ENCODE data around the gene TMEM40. TPM values are rescaled to one million over a fixed set of nuclear protein-coding genes. Genes with fewer than 3 reads are reported as not detected.
"Not testable (repeated sequence)": the region's sequence is repeated elsewhere in the genome, so short reads cannot be mapped to it uniquely, and the experiment has no call there.

Gene TMEM40
- total and polyA plus RNA-seq, 7 donors, result 0.30 to 4.4 (median 0.59) TPM

DNA sequence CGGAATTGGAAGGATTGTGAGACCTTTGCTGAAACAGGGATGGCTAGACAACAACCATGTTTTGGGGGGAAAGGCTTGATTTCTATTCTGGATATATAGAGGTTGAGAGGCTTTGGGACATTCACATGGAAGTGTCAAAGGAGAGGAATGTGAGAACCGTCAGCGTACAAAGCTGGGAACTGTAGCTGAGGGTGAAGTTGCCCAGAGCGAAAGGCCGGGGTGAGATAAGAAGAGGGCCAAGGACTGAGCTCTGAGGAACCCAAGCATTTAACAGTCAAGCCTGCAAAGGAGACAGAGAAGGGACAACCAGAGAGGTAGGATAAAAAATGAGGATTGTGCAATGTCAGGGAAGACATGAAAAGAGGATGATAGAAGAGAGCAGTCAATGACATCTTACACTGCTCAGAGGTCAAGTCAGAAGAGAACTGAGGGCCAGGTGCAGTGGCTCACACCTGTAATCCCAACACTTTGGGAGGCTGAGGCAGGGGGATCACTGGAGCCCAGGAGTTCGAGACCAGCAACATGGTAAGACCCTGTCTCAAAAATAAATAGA, 53.6 kb downstream of the TMEM40 start:
- H3K9me3 ChIP-seq, result no peaks in the 10 kb centered on the region
- no peaks in the 10 kb centered on the region for H3K36me3 ChIP-seq (ENCODE audit: insufficient read depth in 1 of 2, low read depth in 1 of 2)
- ATAC-seq, result no peak
- no peak overlapping the region for H3K4me3 ChIP-seq
- peaks cover 11% of the 10 kb centered on the region for H3K4me1 ChIP-seq
- intact Hi-C loops (cut with DNase I), result loop anchor here in 1 of 2 donors (5.0 kb wide), 1 partner anchor 187 kb away; no protein-coding TSS in a partner anchor
- H3K27ac ChIP-seq, result peak overlapping the region; percentile 21
- no peak for DNase-seq
- TF ChIP-seq, protein P1, sequence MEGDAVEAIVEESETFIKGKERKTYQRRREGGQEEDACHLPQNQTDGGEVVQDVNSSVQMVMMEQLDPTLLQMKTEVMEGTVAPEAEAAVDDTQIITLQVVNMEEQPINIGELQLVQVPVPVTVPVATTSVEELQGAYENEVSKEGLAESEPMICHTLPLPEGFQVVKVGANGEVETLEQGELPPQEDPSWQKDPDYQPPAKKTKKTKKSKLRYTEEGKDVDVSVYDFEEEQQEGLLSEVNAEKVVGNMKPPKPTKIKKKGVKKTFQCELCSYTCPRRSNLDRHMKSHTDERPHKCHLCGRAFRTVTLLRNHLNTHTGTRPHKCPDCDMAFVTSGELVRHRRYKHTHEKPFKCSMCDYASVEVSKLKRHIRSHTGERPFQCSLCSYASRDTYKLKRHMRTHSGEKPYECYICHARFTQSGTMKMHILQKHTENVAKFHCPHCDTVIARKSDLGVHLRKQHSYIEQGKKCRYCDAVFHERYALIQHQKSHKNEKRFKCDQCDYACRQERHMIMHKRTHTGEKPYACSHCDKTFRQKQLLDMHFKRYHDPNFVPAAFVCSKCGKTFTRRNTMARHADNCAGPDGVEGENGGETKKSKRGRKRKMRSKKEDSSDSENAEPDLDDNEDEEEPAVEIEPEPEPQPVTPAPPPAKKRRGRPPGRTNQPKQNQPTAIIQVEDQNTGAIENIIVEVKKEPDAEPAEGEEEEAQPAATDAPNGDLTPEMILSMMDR (IDR thresholded peaks at IDR 0.05), result no peak
- H3K27me3 ChIP-seq (ENCODE audit: insufficient read depth in 3 of 3, low read length in 2 of 3), result no peaks in the 10 kb centered on the region
- WGBS, 3 donors, result 87 to 93% (median 92%) methylated on average over 6 of the region's 6 CpGs

DNA sequence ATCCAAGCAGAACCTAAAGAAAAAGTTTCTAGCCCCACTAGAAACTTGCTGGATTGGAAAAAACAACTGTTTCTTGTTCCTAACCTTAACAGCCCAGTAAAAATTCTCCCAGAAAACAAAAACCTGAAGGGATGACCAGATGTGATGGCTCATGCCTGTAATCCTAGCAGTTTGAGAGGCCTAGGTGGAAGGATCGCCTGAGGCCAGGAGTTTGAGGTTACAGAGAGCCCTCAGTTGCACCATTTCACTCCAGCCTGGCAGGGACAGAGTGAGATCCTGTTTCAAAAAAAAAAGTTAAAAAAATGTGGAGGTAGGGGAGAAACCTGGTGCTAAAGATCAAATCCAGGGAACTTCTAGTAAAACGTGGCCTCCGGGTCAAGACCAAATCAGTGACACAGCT, 56.6 kb downstream of the TMEM40 start:
- intact Hi-C loops (cut with DNase I), result no loop called here
- no peaks in the 10 kb centered on the region for H3K9me3 ChIP-seq
- 72 to 83% (median 72%) methylated on average over 3 of the region's 3 CpGs for WGBS, 3 donors
- no peak for ATAC-seq
- H3K4me1 ChIP-seq, result peaks cover 11% of the 10 kb centered on the region
- no peak overlapping the region for H3K27ac ChIP-seq
- DNase-seq, result no peak
- H3K4me3 ChIP-seq, result no peak overlapping the region
- no peaks in the 10 kb centered on the region for H3K36me3 ChIP-seq (ENCODE audit: insufficient read depth in 1 of 2, low read depth in 1 of 2)
- TF ChIP-seq, protein P1 (IDR thresholded peaks at IDR 0.05), result no peak
- no peaks in the 10 kb centered on the region for H3K27me3 ChIP-seq (ENCODE audit: insufficient read depth in 3 of 3, low read length in 2 of 3)

DNA sequence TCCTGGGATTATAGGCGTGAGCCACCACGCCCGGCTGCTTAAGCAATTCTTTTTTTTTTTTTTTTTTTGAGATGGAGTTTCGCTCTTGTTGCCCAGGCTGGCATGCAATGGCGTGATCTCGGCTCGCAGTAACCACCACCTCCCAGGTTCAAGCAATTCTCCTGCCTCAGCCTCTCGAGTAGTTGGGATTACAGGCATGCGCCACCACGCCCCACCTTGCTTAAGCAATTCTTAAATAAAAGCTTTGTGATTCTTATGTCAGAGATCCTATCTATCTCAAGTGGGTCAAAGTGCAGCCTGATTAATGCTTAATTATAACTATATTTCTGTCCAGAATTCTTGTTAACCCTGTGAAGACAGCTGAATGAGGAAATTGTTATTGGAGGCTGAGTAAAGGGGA, 57.5 kb downstream of the TMEM40 start:
- intact Hi-C loops (cut with DNase I); H3K4me3 ChIP-seq: not testable (repeated sequence)
- 87 to 95% (median 89%) methylated on average over 8 to 10 of the region's 10 CpGs for WGBS, 3 donors

DNA sequence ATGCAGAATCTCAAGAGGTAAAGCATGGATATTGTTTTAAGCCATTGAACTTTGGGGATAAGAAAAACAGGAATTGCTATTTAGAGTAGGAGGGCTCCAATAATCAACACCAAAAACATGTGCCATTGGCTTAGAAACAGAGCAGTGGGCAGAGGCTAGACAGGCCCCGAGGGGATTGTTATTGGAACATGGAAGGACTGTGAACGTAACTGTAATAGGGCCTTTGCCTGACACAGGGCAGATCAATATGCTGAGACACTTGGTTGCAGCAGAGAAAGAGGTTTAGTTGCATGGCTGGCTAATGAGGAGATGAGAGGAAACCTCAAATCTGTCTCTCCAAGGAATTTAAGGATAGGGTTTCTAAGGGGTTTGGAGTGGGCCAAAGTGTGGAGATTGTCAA, 58.3 kb downstream of the TMEM40 start:
- Histone ChIP-seq H3K27ac (no peak overlapping the region), H3K27me3 (ENCODE audit: insufficient read depth in 3 of 3, low read length in 2 of 3) (no peaks in the 10 kb centered on the region), H3K4me3 (no peak overlapping the region), H3K9me3 (no peaks in the 10 kb centered on the region), H3K4me1 (peaks cover 6% of the 10 kb centered on the region), H3K36me3 (ENCODE audit: insufficient read depth in 1 of 2, low read depth in 1 of 2) (no peaks in the 10 kb centered on the region)
- WGBS, 3 donors, result 85 to 90% (median 90%) methylated on average over 2 of the region's 2 CpGs
- intact Hi-C loops (cut with DNase I), result no loop called here
- TF ChIP-seq, protein P1 (IDR thresholded peaks at IDR 0.05), result no peak
- ATAC-seq, result no peak
- DNase-seq, result no peak

More for the DNA sequence above, 57.5 kb downstream of the TMEM40 start:
- H3K9me3 ChIP-seq; DNase-seq; H3K36me3 ChIP-seq (ENCODE audit: insufficient read depth in 1 of 2, low read depth in 1 of 2); H3K27me3 ChIP-seq (ENCODE audit: insufficient read depth in 3 of 3, low read length in 2 of 3); ATAC-seq; H3K4me1 ChIP-seq; H3K27ac ChIP-seq: not testable (repeated sequence)

DNA sequence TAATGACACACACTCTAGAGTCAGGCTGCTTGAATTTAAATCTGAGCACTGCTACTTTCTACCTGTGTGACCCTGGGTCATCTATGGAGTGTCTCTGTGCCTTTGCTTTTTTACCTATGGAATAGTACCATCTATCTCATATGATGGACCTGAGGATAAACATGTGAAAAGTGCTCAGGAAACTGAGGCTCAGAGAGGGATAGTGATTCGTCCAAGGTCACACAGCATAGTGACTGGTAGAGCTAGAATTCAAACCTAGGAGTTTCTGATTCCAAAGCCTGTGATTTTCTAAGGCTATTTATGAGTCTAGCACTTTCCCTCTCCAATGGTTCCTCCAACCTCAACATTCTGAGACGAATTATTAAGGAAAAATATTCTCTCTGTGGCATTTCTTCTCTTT, 63.1 kb downstream of the TMEM40 start:
- H3K27me3 ChIP-seq (ENCODE audit: insufficient read depth in 3 of 3, low read length in 2 of 3), result no peaks in the 10 kb centered on the region
- WGBS, 3 donors, result 82 to 85% (median 84%) methylated on average over 2 of the region's 2 CpGs
- peaks cover 14% of the 10 kb centered on the region for H3K4me1 ChIP-seq
- H3K4me3 ChIP-seq, result no peak overlapping the region
- no peaks in the 10 kb centered on the region for H3K9me3 ChIP-seq
- intact Hi-C loops (cut with DNase I), result no loop called here
- TF ChIP-seq, protein P1 (IDR thresholded peaks at IDR 0.05), result no peak
- H3K27ac ChIP-seq, result no peak overlapping the region
- no peaks in the 10 kb centered on the region for H3K36me3 ChIP-seq (ENCODE audit: insufficient read depth in 1 of 2, low read depth in 1 of 2)
- DNase-seq (no peak), ATAC-seq (no peak)
